ENCODE data around the gene PSME2. TPM values are rescaled to one million over a fixed set of nuclear protein-coding genes. Genes with fewer than 3 reads are reported as not detected.

Gene PSME2
- total RNA-seq, 2 experiments from 2014 or later: 635 to 636 TPM

DNA sequence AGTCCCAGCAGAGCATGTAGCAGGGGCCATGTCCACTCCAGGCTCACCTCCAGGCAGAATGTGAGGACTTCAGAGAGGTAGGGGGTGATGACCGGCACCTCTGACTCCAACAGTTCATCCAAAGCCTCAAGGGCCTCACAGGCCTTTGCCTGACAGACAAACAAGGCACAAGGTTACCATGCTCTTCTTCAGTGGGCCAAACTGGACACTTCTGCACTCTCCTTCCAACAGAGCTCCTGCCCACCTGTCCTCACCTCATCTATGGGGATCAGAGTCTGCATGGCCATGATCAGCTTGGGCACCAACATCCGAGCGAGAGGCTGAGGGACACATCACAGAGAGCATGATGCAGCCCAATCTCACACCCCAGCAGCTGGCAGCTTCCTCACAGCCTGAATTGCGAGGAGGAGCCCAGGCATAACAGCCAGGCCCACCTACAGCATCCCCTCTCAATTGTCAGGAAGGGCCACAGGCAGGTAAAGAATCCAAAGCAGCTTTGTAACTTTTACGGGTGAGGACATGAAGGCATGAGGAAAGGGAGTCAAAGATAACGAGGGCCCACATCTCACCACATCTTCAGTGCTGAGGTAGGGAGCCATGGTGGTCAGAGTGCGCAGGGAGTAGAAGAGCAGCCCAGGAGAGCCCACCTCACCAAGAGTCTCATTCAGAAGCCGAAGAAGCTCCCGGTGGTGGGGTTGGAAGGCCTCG is 40.6 kb upstream of the PSME2 start:
- no peak for DNase-seq
- Mint-ChIP-seq H3K27ac (peak overlapping the region; percentile 68), H3K36me3 (ENCODE audit: low read depth) (peaks cover 41% of the 10 kb centered on the region), H3K4me1 (ENCODE audit: low read depth) (peaks cover 37% of the 10 kb centered on the region), H3K9me3 (ENCODE audit: insufficient read depth) (no peaks in the 10 kb centered on the region), H3K27me3 (ENCODE audit: low read depth) (no peaks in the 10 kb centered on the region), H3K4me3 (peak overlapping the region; percentile 92)
- POLR2A ChIA-PET: interaction anchor here (0.9 to 4.9 kb wide), 7 partner anchors 8 to 40 kb away, joined by 3 to 85 read pairs (median 14); partner anchors contain the start of genes CHMP4A, IRF9, MDP1 and PSME2
- CTCF ChIA-PET: interaction anchor here (0.9 to 2.8 kb wide), 5 partner anchors 11 to 130 kb away, joined by 3 to 9 read pairs (median 3); partner anchors contain the start of genes IRF9 and MDP1
- ATAC-seq: no peak

DNA sequence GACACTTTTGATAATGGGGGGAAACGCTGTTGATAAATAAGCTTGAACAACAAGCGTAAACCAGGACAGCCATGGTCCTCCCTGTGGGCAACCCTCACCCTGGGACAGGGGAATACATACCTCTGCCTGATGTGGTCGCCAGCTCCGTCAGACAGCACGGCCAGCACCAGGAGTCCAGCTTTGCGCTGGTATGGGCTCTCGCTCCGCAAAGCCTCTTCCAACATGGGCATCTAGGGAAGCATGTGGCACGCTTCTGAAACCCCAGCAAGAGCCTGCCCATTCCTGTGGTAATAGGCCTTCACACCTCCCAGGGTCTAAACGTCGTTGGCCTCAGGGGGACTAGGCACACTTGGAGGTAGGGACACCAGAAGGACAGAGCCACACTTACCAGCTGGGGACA is 39.3 kb upstream of the PSME2 start:
- ChIA-PET POLR2A (interaction anchor here (0.6 to 4.9 kb wide), 4 partner anchors 10 to 23 kb away, joined by 3 to 85 read pairs (median 20); partner anchors contain the start of genes IRF9, REC8 and TM9SF1), CTCF (interaction anchor here (0.7 to 2.8 kb wide), 2 partner anchors 23 to 25 kb away, joined by 3 to 9 read pairs; partner anchors contain the start of gene IRF9)
- peaks cover 39% of the 10 kb centered on the region for H3K36me3 Mint-ChIP-seq (ENCODE audit: low read depth)
- no peak overlapping the region for H3K4me3 Mint-ChIP-seq
- H3K27ac Mint-ChIP-seq: no peak overlapping the region
- DNase-seq: no peak
- peaks cover 33% of the 10 kb centered on the region for H3K4me1 Mint-ChIP-seq (ENCODE audit: low read depth)
- no peaks in the 10 kb centered on the region for H3K27me3 Mint-ChIP-seq (ENCODE audit: low read depth)
- no peak for ATAC-seq
- no peaks in the 10 kb centered on the region for H3K9me3 Mint-ChIP-seq (ENCODE audit: insufficient read depth)

DNA sequence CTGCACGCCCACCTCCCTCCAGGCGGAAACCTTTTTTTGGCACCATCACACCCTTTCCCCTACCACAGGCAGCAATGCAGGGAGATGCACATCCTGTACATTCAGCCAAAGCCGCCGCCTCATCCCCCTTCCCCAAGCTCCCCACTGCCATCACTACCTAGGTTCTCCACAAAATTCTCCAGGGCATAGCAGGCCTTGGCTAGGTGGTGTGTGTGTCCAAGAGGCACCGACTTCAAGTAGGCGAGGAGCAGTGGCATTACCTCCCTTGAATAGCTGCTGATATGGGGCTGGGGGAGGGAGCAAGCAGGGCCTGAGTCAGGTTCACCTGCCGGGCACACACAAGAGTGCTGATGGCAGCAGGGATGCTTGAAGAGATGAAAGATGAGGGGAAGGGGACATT is 38.6 kb upstream of the PSME2 start:
- Mint-ChIP-seq H3K9me3 (ENCODE audit: insufficient read depth) (no peaks in the 10 kb centered on the region), H3K4me3 (no peak overlapping the region), H3K36me3 (ENCODE audit: low read depth) (peaks cover 38% of the 10 kb centered on the region), H3K27ac (peak overlapping the region; percentile 15), H3K4me1 (ENCODE audit: low read depth) (peaks cover 28% of the 10 kb centered on the region), H3K27me3 (ENCODE audit: low read depth) (no peaks in the 10 kb centered on the region)
- CTCF ChIA-PET: interaction anchor here (0.7 to 2.8 kb wide), 2 partner anchors 23 to 24 kb away, joined by 3 to 9 read pairs; partner anchors contain the start of gene IRF9
- no peak for ATAC-seq
- POLR2A ChIA-PET: interaction anchor here (3.4 to 4.9 kb wide), 3 partner anchors 10 to 22 kb away, joined by 14 to 85 read pairs (median 25); partner anchors contain the start of genes IRF9, REC8 and TM9SF1
- DNase-seq: no peak

DNA sequence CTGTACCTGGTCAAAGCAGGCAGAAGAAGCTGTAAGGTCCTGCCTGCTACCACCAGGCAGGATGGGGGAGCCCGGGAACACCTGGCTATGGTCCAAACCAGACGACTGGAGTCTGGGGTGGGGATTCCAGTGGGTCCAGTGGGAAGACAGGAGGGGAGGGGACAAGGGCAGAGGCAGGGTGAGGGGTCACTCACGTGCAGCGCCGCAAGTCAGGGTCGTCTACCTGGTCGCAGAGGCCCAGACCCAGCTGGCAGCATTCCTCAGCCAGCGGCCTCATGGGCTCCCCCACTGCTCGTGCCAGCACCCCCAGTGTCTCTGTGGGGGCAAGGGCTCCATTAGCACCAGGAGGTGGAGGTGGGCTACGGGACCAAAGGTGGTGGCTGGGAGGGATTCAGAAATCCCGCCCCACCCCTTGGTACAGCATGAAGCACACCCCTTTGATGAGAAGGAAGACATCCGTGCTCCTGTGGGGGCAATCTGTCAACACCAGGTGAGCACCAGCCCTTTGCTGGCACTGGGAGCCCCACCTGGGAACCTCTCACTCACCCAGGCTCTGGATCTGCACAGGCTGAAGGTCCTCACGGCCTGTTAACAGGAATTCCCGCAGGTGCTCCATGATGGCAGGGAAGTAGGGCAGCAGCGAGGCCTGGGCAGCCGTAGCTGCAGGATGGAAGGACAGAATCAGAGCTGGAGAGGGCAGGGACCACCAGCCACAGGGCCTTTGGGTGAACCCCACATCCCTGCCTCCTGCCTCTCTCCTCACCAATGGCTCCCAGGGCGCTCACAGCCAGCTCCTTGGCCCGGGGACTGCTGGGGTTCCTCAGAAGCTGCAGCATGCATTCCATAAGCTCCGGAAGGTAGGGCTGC is 37.9 kb upstream of the PSME2 start:
- no peak overlapping the region for H3K4me3 Mint-ChIP-seq
- no peak for ATAC-seq
- no peak overlapping the region for H3K27ac Mint-ChIP-seq
- peaks cover 24% of the 10 kb centered on the region for H3K4me1 Mint-ChIP-seq (ENCODE audit: low read depth)
- ChIA-PET POLR2A (interaction anchor here (2.6 to 4.9 kb wide), 3 partner anchors 11 to 23 kb away, joined by 14 to 85 read pairs (median 15); partner anchors contain the start of genes IRF9 and TM9SF1), CTCF (no interaction called here)
- DNase-seq: no peak
- no peaks in the 10 kb centered on the region for H3K27me3 Mint-ChIP-seq (ENCODE audit: low read depth)
- H3K9me3 Mint-ChIP-seq (ENCODE audit: insufficient read depth): no peaks in the 10 kb centered on the region
- peaks cover 40% of the 10 kb centered on the region for H3K36me3 Mint-ChIP-seq (ENCODE audit: low read depth)

DNA sequence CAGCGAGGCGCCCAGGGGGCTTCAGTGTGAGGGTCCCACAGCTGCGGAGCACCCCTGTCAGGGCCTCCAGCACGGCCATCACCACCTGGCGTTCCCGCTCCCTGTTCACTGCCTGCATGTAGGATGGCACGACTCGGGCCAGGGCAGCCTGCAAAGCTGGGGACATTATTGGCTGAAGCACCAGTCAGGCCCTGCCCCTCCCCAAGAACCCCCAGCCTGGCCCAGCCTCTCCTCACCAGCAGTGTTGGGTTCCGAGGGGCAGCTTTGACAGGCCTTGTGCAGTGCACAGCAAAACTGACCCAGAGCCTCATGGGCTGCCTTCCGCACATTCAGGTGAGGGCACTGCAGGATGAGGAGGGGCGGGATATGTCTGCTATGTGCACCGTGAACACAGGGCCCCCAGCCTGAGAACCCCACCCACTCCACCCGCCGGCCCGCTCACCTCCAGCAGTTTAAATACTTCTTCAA is 36.6 kb upstream of the PSME2 start:
- no peak for ATAC-seq
- ChIA-PET POLR2A (interaction anchor here (1.2 to 2.6 kb wide), 4 partner anchors 10 to 21 kb away, joined by 4 to 15 read pairs (median 4); partner anchors contain the start of genes IRF9 and REC8), CTCF (no interaction called here)
- Mint-ChIP-seq H3K4me3 (no peak overlapping the region), H3K27ac (no peak overlapping the region), H3K27me3 (ENCODE audit: low read depth) (no peaks in the 10 kb centered on the region), H3K4me1 (ENCODE audit: low read depth) (peaks cover 13% of the 10 kb centered on the region), H3K9me3 (ENCODE audit: insufficient read depth) (no peaks in the 10 kb centered on the region), H3K36me3 (ENCODE audit: low read depth) (peaks cover 50% of the 10 kb centered on the region)
- DNase-seq: no peak

DNA sequence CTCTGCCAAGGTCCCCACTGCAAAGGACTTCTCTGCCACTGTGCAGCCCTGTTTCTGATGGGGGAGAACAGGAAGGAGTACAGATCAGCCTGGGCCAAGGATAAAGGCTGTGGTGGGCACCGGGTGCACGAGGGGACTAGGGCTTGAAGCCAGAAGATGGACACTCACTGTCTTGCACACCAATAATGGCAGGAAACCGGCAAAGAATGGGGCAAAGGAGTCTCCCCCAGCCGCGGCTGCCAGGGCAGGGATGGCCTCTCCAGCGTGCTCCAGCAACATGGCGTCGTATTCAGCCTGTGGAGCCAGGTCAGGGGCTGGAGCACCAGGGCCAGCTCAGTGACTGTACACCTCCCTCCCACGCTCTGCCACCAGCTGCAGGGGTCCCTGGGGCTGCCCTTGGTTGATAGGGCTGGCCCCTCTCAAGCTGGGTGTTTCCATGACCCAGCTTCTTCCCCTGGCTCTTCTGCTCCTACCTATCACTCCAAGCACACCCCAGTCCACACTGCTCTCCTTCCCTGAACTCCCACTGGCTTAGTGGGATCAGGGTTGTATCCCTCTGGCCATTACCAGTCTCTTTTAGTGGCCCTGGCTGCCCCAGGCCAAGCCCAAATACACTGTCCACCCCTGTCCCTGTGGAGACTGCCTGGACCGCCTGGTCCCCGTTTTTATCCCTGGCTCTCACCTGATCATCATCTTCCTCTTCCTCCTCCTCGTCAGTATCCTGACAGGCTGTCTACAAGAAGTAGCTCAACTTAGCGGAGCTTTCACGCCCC is 35.9 kb upstream of the PSME2 start:
- Mint-ChIP-seq H3K27ac (peak overlapping the region; percentile 50), H3K9me3 (ENCODE audit: insufficient read depth) (no peaks in the 10 kb centered on the region), H3K36me3 (ENCODE audit: low read depth) (peaks cover 50% of the 10 kb centered on the region), H3K27me3 (ENCODE audit: low read depth) (no peaks in the 10 kb centered on the region), H3K4me1 (ENCODE audit: low read depth) (peaks cover 7% of the 10 kb centered on the region), H3K4me3 (no peak overlapping the region)
- ChIA-PET POLR2A (interaction anchor here (0.6 to 2.6 kb wide), 6 partner anchors 9 to 31 kb away, joined by 3 to 15 read pairs (median 4); partner anchors contain the start of genes CHMP4A, IRF9 and REC8), CTCF (no interaction called here)
- ATAC-seq (no peak), DNase-seq (no peak)

DNA sequence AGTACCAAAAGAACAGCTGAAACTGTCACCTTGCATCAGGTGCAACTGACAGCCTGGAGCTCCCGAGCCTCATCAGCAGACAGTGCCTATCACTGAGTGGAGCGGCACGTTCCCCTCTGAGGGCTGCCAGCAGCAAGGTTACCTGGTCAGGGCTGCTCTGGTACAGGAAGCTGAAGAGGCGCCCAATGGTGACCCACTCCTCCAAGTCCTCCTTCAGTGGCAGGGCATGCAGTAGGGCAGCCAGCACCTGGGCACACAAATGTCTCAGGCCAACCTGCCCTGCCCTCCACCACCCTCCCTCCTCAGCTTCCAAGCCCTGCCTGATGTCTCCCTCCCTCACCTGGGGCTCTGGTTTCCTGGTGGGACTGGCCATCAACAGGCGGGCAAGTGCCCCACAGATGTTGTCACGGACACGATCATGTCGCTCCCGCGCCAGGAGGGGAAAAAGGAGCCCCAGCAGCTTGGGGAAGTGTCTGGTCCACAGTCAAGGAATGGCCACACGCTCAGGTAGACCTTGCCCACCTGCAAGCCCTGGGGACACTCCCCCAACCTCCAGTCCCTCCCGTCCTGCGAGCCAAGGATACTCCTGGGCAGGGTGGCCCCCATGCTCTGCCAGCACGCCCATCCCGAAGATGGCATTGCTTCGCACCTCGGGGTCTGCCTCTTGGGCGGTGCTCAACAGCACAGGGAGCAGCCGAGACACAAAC is 35.1 kb upstream of the PSME2 start:
- CTCF ChIA-PET: interaction anchor here (1.0 to 1.5 kb wide), 2 partner anchors 21 to 40 kb away, joined by 3 to 4 read pairs; partner anchors contain the start of genes EMC9 and IRF9
- Mint-ChIP-seq H3K27me3 (ENCODE audit: low read depth) (no peaks in the 10 kb centered on the region), H3K27ac (peak overlapping the region; percentile 50), H3K4me1 (ENCODE audit: low read depth) (peaks cover 2% of the 10 kb centered on the region), H3K9me3 (ENCODE audit: insufficient read depth) (no peaks in the 10 kb centered on the region), H3K4me3 (no peak overlapping the region), H3K36me3 (ENCODE audit: low read depth) (peaks cover 50% of the 10 kb centered on the region)
- DNase-seq: no peak
- POLR2A ChIA-PET: interaction anchor here (1.3 to 5.1 kb wide), 5 partner anchors 8 to 20 kb away, joined by 4 to 37 read pairs (median 12); partner anchors contain the start of genes IRF9 and TM9SF1
- no peak for ATAC-seq

DNA sequence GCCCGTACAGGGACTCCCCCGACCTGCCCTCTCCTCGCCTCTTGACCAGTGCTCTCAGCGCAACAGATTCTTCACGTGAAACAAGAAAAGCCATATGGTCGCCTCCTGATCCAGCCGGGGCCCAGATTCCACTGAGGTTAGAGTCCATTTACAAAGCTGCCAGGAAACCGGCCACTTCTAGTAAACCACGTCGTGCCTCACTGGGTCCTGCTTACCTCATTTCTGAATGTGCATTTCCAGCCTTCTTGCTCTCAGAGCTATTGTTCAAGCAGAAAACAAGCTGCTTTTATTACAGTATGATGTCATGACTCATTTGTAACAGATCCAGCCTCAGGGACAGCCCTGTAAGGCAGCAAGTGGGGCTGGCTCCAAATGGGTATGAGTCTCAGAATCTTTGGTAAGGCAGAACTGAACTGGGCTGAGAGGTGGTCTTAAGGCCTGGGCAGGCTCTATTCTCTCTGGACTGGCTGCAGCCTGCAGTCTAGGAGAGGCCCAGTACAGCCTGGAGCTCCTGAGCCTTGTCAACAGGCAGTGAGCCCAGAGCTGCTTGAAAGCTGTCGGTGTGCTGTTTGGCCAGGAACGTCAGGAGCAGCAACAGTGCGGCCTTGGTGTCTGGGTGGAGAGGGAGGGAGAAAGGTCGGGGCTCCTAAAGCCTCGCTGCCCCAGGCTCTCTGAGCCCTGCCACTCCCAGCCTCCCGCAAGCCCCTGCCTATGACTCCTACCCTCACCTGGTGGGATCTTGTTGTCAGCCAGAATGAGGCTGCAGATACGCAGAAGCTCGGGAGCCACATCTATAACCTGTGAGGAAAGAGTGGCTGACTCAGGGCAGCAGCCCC is 33.8 kb upstream of the PSME2 start:
- H3K9me3 Mint-ChIP-seq (ENCODE audit: insufficient read depth): no peaks in the 10 kb centered on the region
- H3K27me3 Mint-ChIP-seq (ENCODE audit: low read depth): no peaks in the 10 kb centered on the region
- ChIA-PET POLR2A (interaction anchor here (0.7 to 5.1 kb wide), 8 partner anchors 9 to 19 kb away, joined by 3 to 37 read pairs (median 4); partner anchors contain the start of genes IPO4, IRF9 and TM9SF1), CTCF (interaction anchor here (1.0 to 1.5 kb wide), 2 partner anchors 19 to 39 kb away, joined by 3 to 4 read pairs; partner anchors contain the start of genes EMC9 and IRF9)
- no peak overlapping the region for H3K4me3 Mint-ChIP-seq
- no peak overlapping the region for H3K27ac Mint-ChIP-seq
- peaks cover 52% of the 10 kb centered on the region for H3K36me3 Mint-ChIP-seq (ENCODE audit: low read depth)
- peaks cover under 1% of the 10 kb centered on the region for H3K4me1 Mint-ChIP-seq (ENCODE audit: low read depth)
- no peak for ATAC-seq
- DNase-seq: no peak

DNA sequence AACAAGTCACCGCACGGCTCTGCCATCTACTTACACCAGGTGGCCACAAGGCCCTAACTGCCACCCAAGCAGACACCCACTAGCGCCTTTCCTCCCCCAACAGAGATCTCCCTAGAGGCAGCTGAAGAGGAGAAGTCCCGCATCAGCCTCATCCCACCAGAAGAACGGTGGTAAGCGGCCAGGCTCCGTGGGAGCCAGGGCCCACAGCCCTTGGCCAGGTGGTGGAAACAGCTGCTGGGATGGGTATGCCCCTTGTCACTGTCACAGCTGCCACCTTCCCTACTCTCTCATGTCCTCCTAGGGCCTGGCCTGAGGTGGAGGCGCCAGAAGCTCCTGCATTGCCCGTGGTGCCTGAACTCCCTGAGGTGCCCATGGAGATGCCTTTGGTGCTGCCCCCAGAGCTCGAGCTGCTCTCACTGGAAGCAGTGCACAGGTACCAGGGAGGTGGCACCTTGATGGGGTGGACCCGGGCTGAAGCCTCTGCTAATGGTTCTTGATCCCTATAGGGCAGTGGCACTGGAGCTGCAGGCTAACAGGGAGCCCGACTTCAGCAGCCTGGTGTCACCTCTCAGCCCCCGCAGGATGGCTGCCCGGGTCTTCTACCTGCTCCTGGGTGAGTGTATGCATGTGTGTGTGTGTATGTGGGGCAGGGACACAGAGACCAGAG is 33.0 kb upstream of the PSME2 start:
- Mint-ChIP-seq H3K36me3 (ENCODE audit: low read depth) (peaks cover 55% of the 10 kb centered on the region), H3K27me3 (ENCODE audit: low read depth) (no peaks in the 10 kb centered on the region), H3K4me1 (ENCODE audit: low read depth) (peaks cover 8% of the 10 kb centered on the region), H3K27ac (peak overlapping the region; percentile 56), H3K9me3 (ENCODE audit: insufficient read depth) (no peaks in the 10 kb centered on the region), H3K4me3 (no peak overlapping the region)
- no peak for DNase-seq
- CTCF ChIA-PET: interaction anchor here (0.8 kb wide), 1 partner anchor 9 kb away, joined by 3 read pairs; the partner anchor contains the start of gene IPO4
- ATAC-seq: no peak
- POLR2A ChIA-PET: interaction anchor here (0.7 to 5.1 kb wide), 9 partner anchors 9 to 27 kb away, joined by 3 to 37 read pairs (median 5); partner anchors contain the start of genes IPO4, IRF9 and TM9SF1
